Transverse colon (tissue), 4 donors: ENCODE results near the gene SERINC5. TPM values are rescaled to one million over a fixed set of nuclear protein-coding genes. Genes with fewer than 3 reads are reported as not detected.
A peak's percentile ranks its signal among the peaks of the same experiment; 100 is the strongest.

Experiments
- DNase-seq: peaks from one replicate; pipeline ENCODE4 v3.0.0-alpha.2; 2019
- H3K27ac ChIP-seq, 4 donors: fragments of 200-600 bp; sonication (generic); 2 replicates each; pipeline ENCODE4 v1.5.1; 2016 to 2018; ENCODE audit warnings: inconsistent platforms in 4 of 4
- H3K27me3 ChIP-seq: fragments of 200-600 bp; sonication (generic); 2 replicates; pipeline ENCODE4 v1.5.1; 2017; ENCODE audit warnings: inconsistent platforms
- H3K36me3 ChIP-seq, 4 donors: fragments of 200-600 bp; sonication (generic); 2 replicates each; pipeline ENCODE4 v1.5.1; 2017 to 2019; ENCODE audit warnings: inconsistent platforms in 4 of 4
- H3K4me1 ChIP-seq, 4 donors: fragments of 200-600 bp; sonication (generic); 2 replicates each; pipeline ENCODE4 v1.5.1; 2017 to 2020; ENCODE audit warnings: inconsistent platforms in 4 of 4
- H3K4me3 ChIP-seq, 4 donors: fragments of 200-600 bp; sonication (generic); 1 replicate in 1 of 4; 2 replicates in 3 of 4; pipeline versions ENCODE4 v1.5.1 to v1.6.1; 2017 to 2019; ENCODE audit warnings: inconsistent platforms in 4 of 4
- H3K9me3 ChIP-seq, 2 donors: fragments of 200-600 bp; sonication (generic); 2 replicates each; pipeline ENCODE4 v1.5.1; 2017 to 2019; ENCODE audit warnings: inconsistent platforms in 2 of 2
- EP300 ChIP-seq: sonication (generic); formaldehyde crosslinking; IDR thresholded peaks from one replicate; pipeline ENCODE4 v1.6.1; 2017; ENCODE audit warnings: antibody characterized with exemption, low read depth
- POLR2A ChIP-seq: fragments of 450-650 bp; IDR thresholded peaks from one replicate; pipeline ENCODE4 v1.6.1; 2016; ENCODE audit warnings: antibody characterized with exemption, mild to moderate bottlenecking, moderate library complexity
- POLR2AphosphoS5 ChIP-seq, 3 donors: sonication (generic); formaldehyde crosslinking; IDR thresholded peaks; one replicate each; pipeline ENCODE4 v1.6.1; 2016; ENCODE audit warnings: antibody characterized with exemption in 3 of 3
- WGBS, 2 donors: methylation state at CpG; one replicate each; pipeline ENCODE4 v1.1.5; 2018; ENCODE audit warnings: low coverage in 1 of 2; 5-methylcytosine and 5-hydroxymethylcytosine counted together
- in situ Hi-C, 4 donors: fragments of 200-750 bp; cut with MboI; loops; one replicate each; pipeline versions ENCODE4 v1.15.0 to v1.15.1; 2017; ENCODE audit warnings: low sequenced_read_pairs in 3 of 4, low pct_ligation_motif_present in 1 of 4, low pct_unique_long_range_greater_than_20kb in 1 of 4
- intact Hi-C: fragments of 100-400 bp; cut with DNase I; formaldehyde crosslinking; loops from one replicate; pipeline ENCODE4 v1.15.1; 2023; ENCODE audit warnings: low total_unique reads
- total RNA-seq, 4 donors: library from RNA; depleted of rRNA; stranded (reverse); fragments of >200 nt; gene quantifications; one replicate each; pipeline ENCODE4 v1.1.0, GENCODE V29; 2016
- TF ChIP-seq, protein P1 (sequence below), 5 experiments: fragments of 200-600 bp in 3 of 5; fragments of 450-650 bp in 2 of 5; sonication (generic) in 3 of 5; IDR thresholded peaks; 1 replicate in 2 of 5; 2 replicates in 3 of 5; pipeline ENCODE4 v1.5.1; 2016 to 2017; ENCODE audit warnings: antibody characterized with exemption in 5 of 5, inconsistent platforms in 3 of 5, mild to moderate bottlenecking in 2 of 5, moderate library complexity in 1 of 5

Gene SERINC5
- total RNA-seq, 4 donors from 2014 or later = 40.6 to 90.4 (median 79.6) TPM

DNA sequence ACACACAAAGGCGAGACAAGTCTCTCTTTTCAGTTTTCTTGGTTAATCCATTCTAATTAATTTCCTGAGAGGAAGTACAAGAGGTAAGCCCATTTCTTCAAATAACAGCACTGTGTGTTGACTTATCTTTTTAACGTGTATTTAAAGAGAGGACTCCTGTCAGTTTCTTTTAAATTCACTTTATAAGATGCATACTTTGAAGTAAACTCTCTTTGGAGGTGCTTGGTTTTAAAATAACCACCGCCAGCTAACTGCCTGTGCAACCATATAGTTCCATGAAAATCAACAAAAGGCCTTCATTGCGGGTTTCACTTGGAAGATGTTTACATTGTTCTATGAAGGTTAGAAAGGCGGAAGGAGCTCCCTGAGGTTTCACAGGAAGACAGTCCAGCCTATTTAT lies 13.1 kb upstream of the SERINC5 start:
- Histone ChIP-seq H3K27ac (peak overlapping the region; percentile 41 to 63 (median 50)), H3K9me3 (no peaks in the 10 kb centered on the region), H3K4me1 (peaks cover 0 to 11% (median 5%) of the 10 kb centered on the region in 4 donors), H3K27me3 (no peaks in the 10 kb centered on the region), H3K4me3 (no peak overlapping the region), H3K36me3 (no peaks in the 10 kb centered on the region)
- TF ChIP-seq, protein P1, sequence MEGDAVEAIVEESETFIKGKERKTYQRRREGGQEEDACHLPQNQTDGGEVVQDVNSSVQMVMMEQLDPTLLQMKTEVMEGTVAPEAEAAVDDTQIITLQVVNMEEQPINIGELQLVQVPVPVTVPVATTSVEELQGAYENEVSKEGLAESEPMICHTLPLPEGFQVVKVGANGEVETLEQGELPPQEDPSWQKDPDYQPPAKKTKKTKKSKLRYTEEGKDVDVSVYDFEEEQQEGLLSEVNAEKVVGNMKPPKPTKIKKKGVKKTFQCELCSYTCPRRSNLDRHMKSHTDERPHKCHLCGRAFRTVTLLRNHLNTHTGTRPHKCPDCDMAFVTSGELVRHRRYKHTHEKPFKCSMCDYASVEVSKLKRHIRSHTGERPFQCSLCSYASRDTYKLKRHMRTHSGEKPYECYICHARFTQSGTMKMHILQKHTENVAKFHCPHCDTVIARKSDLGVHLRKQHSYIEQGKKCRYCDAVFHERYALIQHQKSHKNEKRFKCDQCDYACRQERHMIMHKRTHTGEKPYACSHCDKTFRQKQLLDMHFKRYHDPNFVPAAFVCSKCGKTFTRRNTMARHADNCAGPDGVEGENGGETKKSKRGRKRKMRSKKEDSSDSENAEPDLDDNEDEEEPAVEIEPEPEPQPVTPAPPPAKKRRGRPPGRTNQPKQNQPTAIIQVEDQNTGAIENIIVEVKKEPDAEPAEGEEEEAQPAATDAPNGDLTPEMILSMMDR (IDR thresholded peaks at IDR 0.05) = no peak
- TF ChIP-seq EP300 (no peak), POLR2A (no peak), POLR2AphosphoS5 (IDR thresholded peaks at IDR 0.05) (no peak)
- intact Hi-C loops (no loop called here), in situ Hi-C loops (no loop called here)
- DNase-seq = no peak
- WGBS, 2 donors = 15 to 33% methylated on average over 5 of the region's 5 CpGs

DNA sequence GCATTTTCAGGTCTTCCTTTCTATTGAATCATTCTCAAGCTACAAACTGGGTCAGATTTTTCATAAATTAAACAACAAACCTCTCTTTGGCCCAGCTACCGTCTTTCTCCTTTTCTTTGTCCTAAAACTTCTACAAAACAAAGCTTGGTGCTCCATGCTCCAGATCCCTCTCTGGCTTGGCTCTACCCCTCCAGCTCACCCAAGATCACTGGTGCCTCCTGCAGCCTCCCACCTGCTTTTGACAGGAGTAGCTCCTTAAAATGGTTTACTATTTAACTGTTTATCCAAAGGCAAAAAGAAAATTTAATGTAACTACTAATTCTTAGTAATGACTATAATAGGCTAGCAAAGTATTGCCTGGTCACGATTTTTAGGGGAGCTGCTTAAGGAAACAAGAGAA lies 10.7 kb upstream of the SERINC5 start:
- intact Hi-C loops = no loop called here
- no peak for TF ChIP-seq POLR2A
- no peak for TF ChIP-seq EP300
- no peak for TF ChIP-seq POLR2AphosphoS5 (IDR thresholded peaks at IDR 0.05)
- TF ChIP-seq, protein P1 (IDR thresholded peaks at IDR 0.05) = no peak
- in situ Hi-C loops = no loop called here
- Histone ChIP-seq H3K4me3 (no peak overlapping the region), H3K36me3 (no peaks in the 10 kb centered on the region), H3K4me1 (peaks cover 0 to 11% (median 5%) of the 10 kb centered on the region in 4 donors), H3K9me3 (no peaks in the 10 kb centered on the region), H3K27me3 (no peaks in the 10 kb centered on the region), H3K27ac (no peak overlapping the region)
- DNase-seq = no peak
- WGBS, 2 donors = 61 to 63% methylated on average over 2 of the region's 2 CpGs

GRCh38 chr5:80260461-80260860 lies 4.6 kb upstream of the SERINC5 start:
- Histone ChIP-seq H3K27me3 (no peaks in the 10 kb centered on the region), H3K4me3 (no peak overlapping the region), H3K4me1 (peaks cover 0 to 17% (median 13%) of the 10 kb centered on the region in 4 donors), H3K36me3 (no peaks in the 10 kb centered on the region), H3K27ac (no peak overlapping the region), H3K9me3 (no peaks in the 10 kb centered on the region)
- intact Hi-C loops (no loop called here), in situ Hi-C loops (no loop called here)
- DNase-seq = no peak
- 93% methylated on average over 1 of the region's 1 CpG; no CpG with 5 or more reads in 1 of the 2 donors for WGBS, 2 donors
- no peak for TF ChIP-seq EP300
- TF ChIP-seq POLR2AphosphoS5 (IDR thresholded peaks at IDR 0.05) = no peak
- TF ChIP-seq POLR2A = no peak
- TF ChIP-seq, protein P1 (IDR thresholded peaks at IDR 0.05) = no peak

GRCh38 chr5:80259511-80260203 lies 3.8 kb upstream of the SERINC5 start:
- no peaks in the 10 kb centered on the region for H3K36me3 ChIP-seq
- H3K9me3 ChIP-seq = no peaks in the 10 kb centered on the region
- TF ChIP-seq, protein P1 (IDR thresholded peaks at IDR 0.05) = no peak
- TF ChIP-seq POLR2AphosphoS5 (IDR thresholded peaks at IDR 0.05) = no peak
- TF ChIP-seq POLR2A = no peak
- TF ChIP-seq EP300 = no peak
- WGBS, 2 donors = 95 to 100% methylated on average over 2 to 6 of the region's 6 CpGs
- intact Hi-C loops = loop anchor here (5.0 kb wide), 1 partner anchor 117 kb away; no protein-coding TSS in a partner anchor
- H3K27me3 ChIP-seq = no peaks in the 10 kb centered on the region
- no peak overlapping the region for H3K27ac ChIP-seq
- in situ Hi-C loops = no loop called here
- no peak overlapping the region for H3K4me3 ChIP-seq
- H3K4me1 ChIP-seq = peaks cover 0 to 18% (median 15%) of the 10 kb centered on the region in 4 donors
- no peak for DNase-seq
